GM21717 (cell line): ENCODE results near the gene COLEC11.
"Not testable (repeated sequence)": the region's sequence is repeated elsewhere in the genome, so short reads cannot be mapped to it uniquely, and the experiment has no call there.

Source experiments
- ATAC-seq: cut with Tn5 transposase; IDR thresholded peaks from one replicate; pipeline ENCODE4 v1.9.1; 2021; ENCODE audit warnings: mild to moderate bottlenecking, moderate library complexity; ENCODE audit not compliant: unreplicated experiment

The COLEC11 gene

GRCh38 chr2:3594493-3595281, at the start of gene COLEC11:
TSS of gene COLEC11 (plus strand) at chr2:3595112. CDS start at chr2:3604341, 9,229 bp downstream.
- ATAC-seq, result no peak

GRCh38 chr2:3545788-3546478, 49.0 kb upstream of the COLEC11 start:
- ATAC-seq, result no peak

- no peak for ATAC-seq
These were observed 47.0 kb upstream of the COLEC11 start for GRCh38 chr2:3547915-3548314.

- ATAC-seq, result no peak
These were observed 41.0 kb upstream of the COLEC11 start for GRCh38 chr2:3553946-3554345.

- peak; percentile 27 for ATAC-seq
These were observed 37.2 kb upstream of the COLEC11 start for GRCh38 chr2:3557639-3558204.

GRCh38 chr2:3558205-3559014, 36.5 kb upstream of the COLEC11 start, which contains the start of gene RNASEH1:
TSS of gene RNASEH1 (minus strand) at chr2:3558333. CDS start at chr2:3558260, 73 bp downstream.
- peak; percentile 96 for ATAC-seq

- ATAC-seq, result peak; percentile 59
These were observed 31.4 kb upstream of the COLEC11 start for GRCh38 chr2:3563521-3563976.

GRCh38 chr2:3565117-3565516, 29.8 kb upstream of the COLEC11 start:
- ATAC-seq, result no peak

GRCh38 chr2:3566806-3567205, 28.1 kb upstream of the COLEC11 start:
- no peak for ATAC-seq

- ATAC-seq, result not testable (repeated sequence)
These were observed 25.3 kb upstream of the COLEC11 start for GRCh38 chr2:3569656-3570055.

- no peak for ATAC-seq
These were observed 23.6 kb upstream of the COLEC11 start for GRCh38 chr2:3571284-3571683.

- no peak for ATAC-seq
These were observed 22.3 kb upstream of the COLEC11 start for GRCh38 chr2:3572620-3573019.

- ATAC-seq, result no peak
These were observed 20.8 kb upstream of the COLEC11 start for GRCh38 chr2:3574155-3574554.

GRCh38 chr2:3575534-3576262, 19.2 kb upstream of the COLEC11 start:
- peak; percentile 23 for ATAC-seq

GRCh38 chr2:3576263-3576630, 18.7 kb upstream of the COLEC11 start:
- not testable (repeated sequence) for ATAC-seq

- no peak for ATAC-seq
These were observed 15.9 kb upstream of the COLEC11 start for GRCh38 chr2:3578987-3579386.

- ATAC-seq, result no peak
These were observed 14.5 kb upstream of the COLEC11 start for GRCh38 chr2:3580449-3580848.

- ATAC-seq, result no peak
These were observed 13.3 kb upstream of the COLEC11 start for GRCh38 chr2:3581367-3582262.

- ATAC-seq, result no peak
These were observed 10.8 kb upstream of the COLEC11 start for GRCh38 chr2:3584076-3584475.
